ENCODE data around the gene ZNF324.
A peak's percentile ranks its signal among the peaks of the same experiment; 100 is the strongest.
"Not testable (repeated sequence)": the region's sequence is repeated elsewhere in the genome, so short reads cannot be mapped to it uniquely, and the experiment has no call there.

Gene ZNF324

GRCh38 chr19:58471736-58472135 lies 4.9 kb downstream of the ZNF324 start:
- DNase-seq (ENCODE audit: low read depth in 2 of 2), result no peak

DNA sequence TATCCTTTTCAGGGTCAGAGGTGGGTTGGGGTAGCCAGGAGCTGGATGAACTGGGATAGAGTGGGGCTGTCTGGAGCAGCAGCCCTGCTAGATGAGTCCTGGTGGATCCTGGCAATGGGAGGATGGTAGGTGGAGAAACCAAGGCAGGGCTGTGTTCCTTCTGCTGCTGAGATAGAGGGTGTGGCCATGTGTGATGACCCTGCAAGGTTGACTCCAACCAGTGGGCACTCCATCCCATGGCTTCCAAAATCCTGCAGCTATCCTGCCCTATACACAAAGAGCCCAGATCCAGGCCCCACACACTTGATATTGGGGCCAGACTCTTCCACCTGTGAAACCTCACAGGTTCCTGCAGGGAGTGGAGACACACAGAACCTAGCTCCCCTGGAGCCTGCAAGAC lies 6.9 kb downstream of the ZNF324 start:
- DNase-seq (ENCODE audit: low read depth in 2 of 2), result no peak

DNA sequence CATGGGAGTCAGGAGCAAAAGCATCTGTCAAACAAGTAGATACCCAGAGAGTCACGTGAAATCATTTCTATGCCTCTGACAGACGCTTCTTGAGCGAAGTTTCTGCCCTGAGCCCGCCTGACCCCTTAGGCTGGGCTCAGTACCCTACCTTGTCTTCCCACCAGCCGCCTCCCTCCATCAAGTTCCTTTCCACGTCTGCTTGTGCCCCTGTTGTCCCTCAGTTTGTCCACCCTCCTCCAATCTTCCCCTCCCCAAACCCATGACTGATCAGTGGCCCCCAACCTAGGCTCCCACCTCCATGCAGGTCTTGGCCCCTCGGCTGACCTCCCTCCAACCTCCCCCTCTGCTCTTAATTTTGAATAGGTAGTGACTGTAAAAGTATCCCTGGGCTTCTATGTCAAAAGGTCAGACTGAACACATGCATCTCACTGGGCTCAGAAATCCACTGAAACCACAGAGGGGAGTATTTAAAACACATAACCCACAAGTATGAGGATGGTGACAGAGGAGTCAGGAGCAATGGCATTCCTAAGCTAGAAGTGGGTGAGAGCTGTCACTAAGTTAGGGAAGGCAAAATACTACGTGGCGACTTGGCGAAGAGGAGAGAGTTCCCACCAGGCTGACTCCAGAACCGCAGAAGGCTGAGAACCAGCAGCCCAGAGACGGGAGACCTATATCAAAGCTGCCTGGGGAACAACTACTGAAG lies 7.6 kb downstream of the ZNF324 start:
- peak in 1 of 2 experiments; percentile 6 for DNase-seq (ENCODE audit: low read depth in 2 of 2)

GRCh38 chr19:58474997-58475713 lies 8.3 kb downstream of the ZNF324 start:
- no peak for DNase-seq (ENCODE audit: low read depth in 2 of 2)

GRCh38 chr19:58475714-58476497 lies 9.0 kb downstream of the ZNF324 start, which contains the start of gene ZNF446:
Gene ZNF446 (plus strand): TSS chr19:58476352. CDS start chr19:58477219, 867 bp downstream.
- DNase-seq (ENCODE audit: low read depth in 2 of 2), result peak; percentile 88 to 90

- no peak for DNase-seq (ENCODE audit: low read depth in 2 of 2)
Measured at GRCh38 chr19:58476498-58477015, 9.7 kb downstream of the ZNF324 start.

DNA sequence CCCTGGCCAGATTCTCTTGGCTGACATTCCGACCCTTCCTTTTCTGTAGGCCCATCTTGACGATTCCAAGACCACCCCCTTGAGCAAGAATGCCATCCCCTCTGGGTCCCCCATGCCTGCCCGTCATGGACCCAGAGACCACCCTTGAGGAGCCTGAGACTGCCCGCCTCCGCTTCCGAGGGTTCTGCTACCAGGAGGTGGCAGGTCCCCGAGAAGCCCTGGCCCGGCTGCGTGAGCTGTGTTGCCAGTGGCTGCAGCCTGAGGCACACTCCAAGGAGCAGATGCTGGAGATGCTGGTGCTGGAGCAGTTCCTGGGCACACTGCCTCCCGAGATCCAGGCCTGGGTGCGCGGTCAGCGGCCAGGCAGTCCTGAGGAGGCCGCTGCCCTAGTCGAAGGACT lies 10.2 kb downstream of the ZNF324 start:
- no peak for DNase-seq (ENCODE audit: low read depth in 2 of 2)

GRCh38 chr19:58477871-58478270 lies 11.0 kb downstream of the ZNF324 start:
- no peak for DNase-seq (ENCODE audit: low read depth in 2 of 2)

- no peak for DNase-seq (ENCODE audit: low read depth in 2 of 2)
Measured at GRCh38 chr19:58479303-58479702, 12.4 kb downstream of the ZNF324 start.

GRCh38 chr19:58479736-58480480 lies 13.0 kb downstream of the ZNF324 start:
- DNase-seq (ENCODE audit: low read depth in 2 of 2), result no peak

DNA sequence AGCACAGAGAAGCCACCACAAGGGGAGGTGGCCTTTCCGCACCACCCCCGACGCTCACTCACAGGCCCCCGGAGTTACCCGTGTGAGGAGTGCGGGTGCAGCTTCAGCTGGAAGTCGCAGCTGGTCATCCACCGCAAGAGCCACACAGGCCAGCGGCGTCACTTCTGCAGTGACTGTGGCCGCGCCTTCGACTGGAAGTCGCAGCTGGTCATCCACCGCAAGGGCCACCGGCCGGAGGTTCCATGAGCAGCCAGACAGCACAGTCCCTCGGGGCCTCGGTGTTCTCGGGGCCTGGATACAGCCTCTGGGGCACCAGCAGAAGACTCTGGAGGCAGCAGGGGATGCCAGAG lies 13.6 kb downstream of the ZNF324 start:
- no peak for DNase-seq (ENCODE audit: low read depth in 2 of 2)

- DNase-seq (ENCODE audit: low read depth in 2 of 2), result no peak
Measured at GRCh38 chr19:58480831-58481230, 14.0 kb downstream of the ZNF324 start.

DNA sequence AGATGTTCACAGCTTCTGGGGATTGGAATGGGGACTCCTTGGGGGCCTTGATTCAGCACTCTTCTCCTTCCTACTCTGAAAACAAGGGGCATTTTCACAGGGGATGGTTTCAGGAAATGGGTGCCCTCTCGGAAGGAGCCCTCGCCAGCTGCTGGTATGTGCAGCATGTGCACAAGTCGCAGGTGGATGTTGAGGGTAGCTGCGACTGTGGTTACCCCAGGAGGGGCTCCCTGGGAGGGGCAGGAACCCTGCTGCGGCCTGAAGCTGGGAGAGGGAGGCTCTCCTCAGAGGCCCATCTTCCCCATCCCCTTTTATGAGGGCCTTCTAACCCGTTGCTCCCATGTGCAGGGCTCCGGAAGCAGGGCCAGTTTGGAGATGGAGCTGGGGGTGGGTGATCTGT lies 15.5 kb downstream of the ZNF324 start:
- no peak for DNase-seq (ENCODE audit: low read depth in 2 of 2)

- no peak for DNase-seq (ENCODE audit: low read depth in 2 of 2)
Measured at GRCh38 chr19:58483776-58484175, 16.9 kb downstream of the ZNF324 start.

DNA sequence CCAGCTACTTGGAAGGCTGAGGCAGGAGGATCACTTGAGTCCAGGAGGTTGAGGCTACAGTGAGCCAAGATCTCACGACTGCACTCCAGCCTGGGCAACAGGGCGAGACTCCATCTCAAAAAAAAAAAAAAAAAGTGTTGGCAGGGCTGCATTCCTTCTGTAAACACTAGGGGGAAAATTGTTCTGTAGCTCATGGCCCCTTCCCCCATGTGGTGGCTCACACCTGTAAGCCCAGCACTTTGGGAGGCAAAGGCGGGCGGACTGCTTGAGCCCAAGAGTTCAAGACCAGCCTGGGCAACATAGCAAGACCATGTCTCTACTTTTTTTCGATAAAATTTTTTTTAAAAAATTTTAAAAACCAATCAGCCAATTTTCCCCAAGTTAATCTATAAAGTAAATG lies 17.5 kb downstream of the ZNF324 start:
- DNase-seq (ENCODE audit: low read depth in 2 of 2), result not testable (repeated sequence)

DNA sequence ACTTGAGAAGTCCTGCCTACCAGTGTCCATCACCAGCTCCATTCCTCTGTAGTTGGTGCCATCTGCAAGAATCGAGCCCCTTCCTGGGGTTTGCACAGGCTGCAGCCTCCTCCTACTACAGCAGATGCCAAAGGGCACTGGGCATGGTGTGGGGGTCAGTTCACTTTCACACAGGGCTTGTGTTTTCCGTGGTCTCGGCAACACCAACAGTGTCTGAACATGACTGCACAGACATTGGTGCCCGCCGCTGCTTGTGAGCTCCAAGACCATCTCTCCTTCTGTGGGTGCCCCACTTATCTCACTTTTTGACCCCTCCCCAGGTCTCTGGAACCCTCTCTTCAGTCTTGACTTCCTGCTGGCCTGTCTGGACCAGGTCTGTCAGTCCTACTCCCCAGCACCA lies 24.5 kb downstream of the ZNF324 start:
- no peak for DNase-seq (ENCODE audit: low read depth in 2 of 2)

DNA sequence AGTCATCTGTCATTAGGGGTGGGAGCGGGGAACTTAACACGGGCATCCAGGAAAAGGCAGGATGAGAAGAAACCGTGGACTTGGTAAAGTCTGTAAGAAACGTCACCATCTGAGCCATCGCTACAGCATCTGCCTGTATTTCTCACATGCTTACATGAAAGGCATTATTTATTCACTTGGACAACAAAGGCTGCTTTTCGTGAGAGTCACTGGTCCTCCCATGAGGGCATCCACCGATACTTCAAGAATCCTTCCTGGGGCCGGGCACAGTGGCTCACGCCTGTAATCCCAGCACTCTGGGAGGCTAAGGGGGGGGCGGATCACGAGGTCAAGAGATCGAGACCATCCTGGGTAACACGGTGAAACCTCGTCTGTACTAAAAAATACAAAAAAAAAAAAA lies 25.4 kb downstream of the ZNF324 start:
- no peak for DNase-seq (ENCODE audit: low read depth in 2 of 2)

GRCh38 chr19:58497634-58498170 lies 30.8 kb downstream of the ZNF324 start:
- no peak for DNase-seq (ENCODE audit: low read depth in 2 of 2)

DNA sequence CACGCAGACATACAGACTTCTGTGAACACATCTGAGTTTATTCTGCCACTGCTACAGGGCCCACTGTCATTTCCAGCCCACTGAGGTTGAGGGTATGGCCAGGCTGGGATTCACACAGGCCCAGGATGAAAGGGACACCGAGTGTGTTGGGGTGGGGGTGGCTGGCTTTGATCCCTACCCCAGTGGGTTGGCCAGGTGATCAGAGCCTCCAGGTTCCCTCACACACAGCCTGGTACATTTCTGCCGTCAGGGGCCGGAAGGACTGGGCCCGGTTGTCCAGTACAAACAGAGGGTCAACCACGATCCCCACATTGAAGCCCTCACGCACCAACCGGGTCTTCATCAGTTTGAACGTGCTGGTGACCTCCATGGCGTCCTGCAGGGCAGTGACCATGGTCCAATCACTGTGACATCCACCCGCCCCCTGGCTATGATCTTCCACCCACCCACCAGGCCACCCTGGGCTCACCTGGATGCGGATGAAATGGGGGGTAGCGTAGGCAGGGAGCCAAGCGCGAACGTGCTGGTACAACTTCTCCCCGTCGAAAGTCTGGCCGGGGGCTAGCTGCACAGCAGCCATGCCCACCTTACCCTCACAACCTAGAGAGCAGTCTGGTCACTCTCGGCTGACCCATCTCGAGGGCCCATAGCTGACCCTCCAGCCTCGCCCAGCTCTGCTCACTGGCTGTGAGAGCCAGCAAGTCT lies 31.6 kb downstream of the ZNF324 start:
- DNase-seq (ENCODE audit: low read depth in 2 of 2), result no peak

- peak; percentile 97 for DNase-seq (ENCODE audit: low read depth in 2 of 2)
Measured at GRCh38 chr19:58499021-58499927, 32.4 kb downstream of the ZNF324 start.

Measured in fibroblast of skin of left biceps (primary cell).